Pancreas (tissue), 10 donors: ENCODE data around the gene BCR. TPM values are rescaled to one million over a fixed set of nuclear protein-coding genes. Genes with fewer than 3 reads are reported as not detected.
A peak's percentile ranks its signal among the peaks of the same experiment; 100 is the strongest.

ENCODE experiments used
- ATAC-seq, 4 donors: fragments of 200-7000 bp; cut with Tn5 transposase; one replicate each; pipeline versions ENCODE4 v1.8.0 to v1.9.1; 2020; ENCODE audit warnings: mild to moderate bottlenecking in 4 of 4, moderate library complexity in 4 of 4
- DNase-seq, 6 donors: peaks; one replicate each; pipeline ENCODE4 v3.0.0-alpha.2; 2020
- FAIRE-seq: peaks from 2 replicates; lab custom pipeline; 2012; peaks lifted over from hg19 to GRCh38; lab: Jason Lieb, UNC
- H3K27ac ChIP-seq, 4 donors: fragments of 200-600 bp; sonication (generic); 1 replicate in 3 of 4; 2 replicates in 1 of 4; pipeline versions ENCODE4 v1.5.0 to v1.8.0; 2020
- H3K27me3 ChIP-seq, 4 donors: fragments of 200-600 bp; one replicate each; pipeline ENCODE4 v1.8.0; 2021
- H3K36me3 ChIP-seq, 3 donors: fragments of 200-600 bp; sonication (generic) in 1 of 3; one replicate each; pipeline versions ENCODE4 v1.5.0 to v1.8.0; 2020 to 2021
- H3K4me1 ChIP-seq, 3 donors: fragments of 200-600 bp; one replicate each; pipeline ENCODE4 v1.8.0; 2021
- H3K4me3 ChIP-seq, 4 donors: fragments of 200-600 bp; sonication (generic) in 2 of 4; one replicate each; pipeline versions ENCODE4 v1.5.0 to v1.8.0; 2020 to 2021
- H3K9me3 ChIP-seq, 4 donors: fragments of 200-600 bp; one replicate each; pipeline ENCODE4 v1.8.0; 2021
- CTCF ChIP-seq, 4 donors: fragments of 200-600 bp; sonication (generic) in 3 of 4; IDR thresholded peaks; one replicate each; pipeline versions ENCODE4 v1.5.0 to v1.8.0; 2021; ENCODE audit warnings: antibody characterized with exemption in 4 of 4
- WGBS, 2 donors: extraction: QIAGEN DNeasy Blood & Tissue Kit; methylation state at CpG; one replicate each; pipeline ENCODE4 v1.1.7; 2013; 5-methylcytosine and 5-hydroxymethylcytosine counted together
- intact Hi-C, 3 donors: fragments of 100-400 bp; cut with DNase I; formaldehyde crosslinking; loops; one replicate each; pipeline versions ENCODE4 v1.11.1 to v1.14.2; 2022
- polyA plus RNA-seq, 2 donors: library from polyadenylated mRNA; stranded (reverse); fragments of 200-250 nt; gene quantifications; one replicate each; pipeline ENCODE4 v1.2.3, GENCODE V29; 2013
- total RNA-seq, 6 donors: library from RNA; stranded (reverse); fragmentation: NEBNext Ultra II Directional in 4 of 6; extraction: Animal tissue kit (Norgen Biotek cat#: 25700) in 4 of 6; gene quantifications; one replicate each; pipeline versions ENCODE4 v1.2.1 to v1.2.4, GENCODE V29; 2021 to 2023
- donor health status: healthy with polysubstance abuse.
- donor health status: DM: no; HTN: no; CAD: no; lungs with moderate emphysema.
- donor health status: DM: no; HTN: no; CAD: no.
- donor health status: control.
- donor health status: control.
- donor health status: Bipolar disorder and iron deficiency.
- donor health status: DM: yes; HTN: yes; CAD: no.
- donor health status: DM: no; HTN: no; CAD: no.
- donor health status: DM: no; HTN: no; CAD: no.
- donor health status: DM: yes; HTN: yes; CAD: no.

BCR gene
- total and polyA plus RNA-seq, 8 donors = 15.5 to 35.9 (median 18.1) TPM

- H3K27ac ChIP-seq = peak overlapping the region; percentile 8 to 60 (median 46)
- no peaks in the 10 kb centered on the region for H3K9me3 ChIP-seq
- H3K4me1 ChIP-seq = peaks cover 4 to 23% (median 16%) of the 10 kb centered on the region in 3 donors
- WGBS, 2 donors = 69 to 86% methylated on average over 2 of the region's 2 CpGs
- intact Hi-C loops = no loop called here
- peak overlapping the region; percentile 10 to 47 (median 24) for H3K4me3 ChIP-seq
- no peak for TF ChIP-seq CTCF (IDR thresholded peaks at IDR 0.05)
- FAIRE-seq (no peak), DNase-seq (no peak), ATAC-seq (no peak)
- H3K27me3 ChIP-seq = no peaks in the 10 kb centered on the region
- H3K36me3 ChIP-seq = no peaks in the 10 kb centered on the region
Observed at GRCh38 chr22:23145878-23146470, 34.3 kb upstream of the BCR start.

- Histone ChIP-seq H3K27me3 (no peaks in the 10 kb centered on the region), H3K9me3 (no peaks in the 10 kb centered on the region), H3K36me3 (no peaks in the 10 kb centered on the region), H3K4me1 (peaks cover 4 to 18% (median 16%) of the 10 kb centered on the region in 3 donors), H3K27ac (peak overlapping the region in 2 of 4 donors; percentile 33 to 41), H3K4me3 (no peak overlapping the region)
- ATAC-seq (no peak), FAIRE-seq (no peak), DNase-seq (no peak)
- intact Hi-C loops = no loop called here
- 77 to 80% methylated on average over 8 of the region's 8 CpGs for WGBS, 2 donors
- no peak for TF ChIP-seq CTCF (IDR thresholded peaks at IDR 0.05)
Observed at GRCh38 chr22:23146478-23147205, 33.7 kb upstream of the BCR start.

- Histone ChIP-seq H3K27ac (peak overlapping the region in 2 of 4 donors; percentile 33 to 41), H3K4me3 (no peak overlapping the region), H3K36me3 (no peaks in the 10 kb centered on the region), H3K4me1 (peaks cover 4 to 12% (median 10%) of the 10 kb centered on the region in 3 donors), H3K27me3 (no peaks in the 10 kb centered on the region), H3K9me3 (no peaks in the 10 kb centered on the region)
- DNase-seq (peak in 2 of 6 donors; percentile 27 to 39), FAIRE-seq (no peak), ATAC-seq (peak; percentile 62 to 75 (median 73))
- TF ChIP-seq CTCF (IDR thresholded peaks at IDR 0.05) = no peak
- WGBS, 2 donors = 9 to 12% methylated on average over 6 of the region's 6 CpGs
- intact Hi-C loops = no loop called here
Observed at GRCh38 chr22:23147617-23148387, 32.5 kb upstream of the BCR start.

- intact Hi-C loops = no loop called here
- no peaks in the 10 kb centered on the region for H3K27me3 ChIP-seq
- ATAC-seq = no peak
- no peak overlapping the region for H3K4me3 ChIP-seq
- H3K36me3 ChIP-seq = no peaks in the 10 kb centered on the region
- peaks cover 4 to 12% (median 10%) of the 10 kb centered on the region in 3 donors for H3K4me1 ChIP-seq
- no peak for FAIRE-seq
- DNase-seq = no peak
- no peak for TF ChIP-seq CTCF (IDR thresholded peaks at IDR 0.05)
- WGBS, 2 donors = 84 to 86% methylated on average over 15 of the region's 15 CpGs
- H3K27ac ChIP-seq = no peak overlapping the region
- no peaks in the 10 kb centered on the region for H3K9me3 ChIP-seq
Observed at GRCh38 chr22:23149743-23150238, 30.5 kb upstream of the BCR start.
